ENCODE data around the gene LYSET.

LYSET gene

GRCh38 chr14:93228550-93228949 lies 43.4 kb downstream of the LYSET start:
- Histone ChIP-seq H3K27me3 (ENCODE audit: control insufficient read depth in 3 of 3, insufficient read depth in 3 of 3, low read depth in 1 of 3, low read length in 3 of 3) (no peaks in the 10 kb centered on the region), H4K91ac (ENCODE audit: low read depth, low read length, poor library complexity) (no peak overlapping the region), H3K9ac (ENCODE audit: low read depth, low read length, poor library complexity) (no peak overlapping the region), H2BK12ac (ENCODE audit: low read length) (no peak overlapping the region), H3K23ac (ENCODE audit: low read depth, low read length, poor library complexity) (no peak overlapping the region), H3K9me3 (replicated peaks in 1 of 2; ENCODE audit: control insufficient read depth in 2 of 2, insufficient read depth in 1 of 2, low read depth in 1 of 2, low read length in 2 of 2) (peaks cover 0 to 5% of the 10 kb centered on the region in 2 donors), H2AK5ac (ENCODE audit: low read depth, low read length) (no peak overlapping the region), H3K4ac (ENCODE audit: low read length) (no peak overlapping the region), H3K27ac (replicated peaks; ENCODE audit: low read length) (no peak overlapping the region), H3K79me1 (ENCODE audit: low read depth, low read length) (no peaks in the 10 kb centered on the region), H2BK120ac (ENCODE audit: low read depth, low read length) (no peak overlapping the region), H3K18ac (ENCODE audit: low read length) (no peak overlapping the region), H2BK15ac (ENCODE audit: low read length) (no peak overlapping the region), H2BK5ac (ENCODE audit: low read length) (no peak overlapping the region), H3K4me2 (ENCODE audit: insufficient read depth, low read length, poor library complexity, severe bottlenecking) (no peak overlapping the region), H3K14ac (ENCODE audit: low read length) (no peak overlapping the region), H4K8ac (ENCODE audit: low read depth, low read length) (no peak overlapping the region), H3K36me3 (replicated peaks in 1 of 2; ENCODE audit: control insufficient read depth in 2 of 2, insufficient read depth in 2 of 2, low read length in 2 of 2) (peaks cover 14 to 53% of the 10 kb centered on the region in 2 donors), H3K4me3 (ENCODE audit: low read length in 2 of 2) (no peak overlapping the region), H2AFZ (ENCODE audit: low read length) (no peak overlapping the region), H3K4me1 (ENCODE audit: control insufficient read depth in 2 of 2, insufficient read depth in 1 of 2, low read depth in 1 of 2, low read length in 2 of 2) (no peaks in the 10 kb centered on the region)
- no CpG with 5 or more reads among the region's 8 CpGs for WGBS, 2 donors (ENCODE audit: extremely low coverage in 2 of 2, insufficient read length in 2 of 2, insufficient replicate concordance in 1 of 2)
- DNase-seq (ENCODE audit: low spot score), result no peak

GRCh38 chr14:93230539-93230938 lies 45.4 kb downstream of the LYSET start:
- Histone ChIP-seq H3K9me3 (replicated peaks in 1 of 2; ENCODE audit: control insufficient read depth in 2 of 2, insufficient read depth in 1 of 2, low read depth in 1 of 2, low read length in 2 of 2) (peaks cover 0 to 5% of the 10 kb centered on the region in 2 donors), H2BK12ac (ENCODE audit: low read length) (no peak overlapping the region), H3K79me1 (ENCODE audit: low read depth, low read length) (no peaks in the 10 kb centered on the region), H2BK15ac (ENCODE audit: low read length) (peak overlapping the region; percentile 12), H3K23ac (ENCODE audit: low read depth, low read length, poor library complexity) (peak overlapping the region; percentile 13), H2BK120ac (ENCODE audit: low read depth, low read length) (no peak overlapping the region), H3K4me2 (ENCODE audit: insufficient read depth, low read length, poor library complexity, severe bottlenecking) (no peak overlapping the region), H2BK5ac (ENCODE audit: low read length) (no peak overlapping the region), H2AFZ (ENCODE audit: low read length) (no peak overlapping the region), H3K18ac (ENCODE audit: low read length) (no peak overlapping the region), H3K4me1 (ENCODE audit: control insufficient read depth in 2 of 2, insufficient read depth in 1 of 2, low read depth in 1 of 2, low read length in 2 of 2) (peaks cover 0 to 2% of the 10 kb centered on the region in 2 donors), H4K8ac (ENCODE audit: low read depth, low read length) (no peak overlapping the region), H3K27ac (replicated peaks; ENCODE audit: low read length) (no peak overlapping the region), H3K27me3 (ENCODE audit: control insufficient read depth in 3 of 3, insufficient read depth in 3 of 3, low read depth in 1 of 3, low read length in 3 of 3) (no peaks in the 10 kb centered on the region), H3K36me3 (replicated peaks in 1 of 2; ENCODE audit: control insufficient read depth in 2 of 2, insufficient read depth in 2 of 2, low read length in 2 of 2) (peaks cover 10 to 33% of the 10 kb centered on the region in 2 donors), H4K91ac (ENCODE audit: low read depth, low read length, poor library complexity) (no peak overlapping the region), H3K14ac (ENCODE audit: low read length) (no peak overlapping the region), H3K4ac (ENCODE audit: low read length) (no peak overlapping the region), H3K4me3 (ENCODE audit: low read length in 2 of 2) (peak overlapping the region in 1 of 2 donors; percentile 27), H2AK5ac (ENCODE audit: low read depth, low read length) (peak overlapping the region; percentile 23), H3K9ac (ENCODE audit: low read depth, low read length, poor library complexity) (no peak overlapping the region)
- DNase-seq (ENCODE audit: low spot score), result no peak
- no CpG with 5 or more reads among the region's 16 CpGs for WGBS, 2 donors (ENCODE audit: extremely low coverage in 2 of 2, insufficient read length in 2 of 2, insufficient replicate concordance in 1 of 2)

- H3K23ac ChIP-seq (ENCODE audit: low read depth, low read length, poor library complexity), result peak overlapping the region; percentile 13
- H3K27me3 ChIP-seq (ENCODE audit: control insufficient read depth in 3 of 3, insufficient read depth in 3 of 3, low read depth in 1 of 3, low read length in 3 of 3), result no peaks in the 10 kb centered on the region
- no peak overlapping the region for H3K14ac ChIP-seq (ENCODE audit: low read length)
- WGBS, 2 donors (ENCODE audit: extremely low coverage in 2 of 2, insufficient read length in 2 of 2, insufficient replicate concordance in 1 of 2), result no CpG with 5 or more reads among the region's 39 CpGs
- H4K91ac ChIP-seq (ENCODE audit: low read depth, low read length, poor library complexity), result no peak overlapping the region
- no peak overlapping the region for H3K4me3 ChIP-seq (ENCODE audit: low read length in 2 of 2)
- no peak overlapping the region for H2BK15ac ChIP-seq (ENCODE audit: low read length)
- H4K8ac ChIP-seq (ENCODE audit: low read depth, low read length), result no peak overlapping the region
- no peak overlapping the region for H3K27ac ChIP-seq (replicated peaks; ENCODE audit: low read length)
- DNase-seq (ENCODE audit: low spot score), result no peak
- H3K9me3 ChIP-seq (replicated peaks in 1 of 2; ENCODE audit: control insufficient read depth in 2 of 2, insufficient read depth in 1 of 2, low read depth in 1 of 2, low read length in 2 of 2), result peaks cover 0 to 5% of the 10 kb centered on the region in 2 donors
- H2AK5ac ChIP-seq (ENCODE audit: low read depth, low read length), result peak overlapping the region; percentile 23
- no peak overlapping the region for H3K9ac ChIP-seq (ENCODE audit: low read depth, low read length, poor library complexity)
- H3K36me3 ChIP-seq (replicated peaks in 1 of 2; ENCODE audit: control insufficient read depth in 2 of 2, insufficient read depth in 2 of 2, low read length in 2 of 2), result peaks cover 10 to 25% of the 10 kb centered on the region in 2 donors
- no peak overlapping the region for H3K4ac ChIP-seq (ENCODE audit: low read length)
- H3K18ac ChIP-seq (ENCODE audit: low read length), result peak overlapping the region; percentile 39
- no peak overlapping the region for H2BK120ac ChIP-seq (ENCODE audit: low read depth, low read length)
- no peak overlapping the region for H2BK5ac ChIP-seq (ENCODE audit: low read length)
- no peak overlapping the region for H3K4me2 ChIP-seq (ENCODE audit: insufficient read depth, low read length, poor library complexity, severe bottlenecking)
- H3K79me1 ChIP-seq (ENCODE audit: low read depth, low read length), result no peaks in the 10 kb centered on the region
- H2AFZ ChIP-seq (ENCODE audit: low read length), result peak overlapping the region; percentile 29
- H3K4me1 ChIP-seq (ENCODE audit: control insufficient read depth in 2 of 2, insufficient read depth in 1 of 2, low read depth in 1 of 2, low read length in 2 of 2), result peaks cover 0 to 2% of the 10 kb centered on the region in 2 donors
- no peak overlapping the region for H2BK12ac ChIP-seq (ENCODE audit: low read length)
Observed at GRCh38 chr14:93231129-93231979, 46.2 kb downstream of the LYSET start.

- peaks cover 0 to 5% of the 10 kb centered on the region in 2 donors for H3K9me3 ChIP-seq (replicated peaks in 1 of 2; ENCODE audit: control insufficient read depth in 2 of 2, insufficient read depth in 1 of 2, low read depth in 1 of 2, low read length in 2 of 2)
- H3K23ac ChIP-seq (ENCODE audit: low read depth, low read length, poor library complexity), result no peak overlapping the region
- peaks cover 8 to 19% of the 10 kb centered on the region in 2 donors for H3K36me3 ChIP-seq (replicated peaks in 1 of 2; ENCODE audit: control insufficient read depth in 2 of 2, insufficient read depth in 2 of 2, low read length in 2 of 2)
- H3K18ac ChIP-seq (ENCODE audit: low read length), result peak overlapping the region; percentile 39
- H2BK120ac ChIP-seq (ENCODE audit: low read depth, low read length), result no peak overlapping the region
- no peak overlapping the region for H3K27ac ChIP-seq (replicated peaks; ENCODE audit: low read length)
- no peak overlapping the region for H2BK5ac ChIP-seq (ENCODE audit: low read length)
- H2BK12ac ChIP-seq (ENCODE audit: low read length), result no peak overlapping the region
- no peak overlapping the region for H4K91ac ChIP-seq (ENCODE audit: low read depth, low read length, poor library complexity)
- H3K27me3 ChIP-seq (ENCODE audit: control insufficient read depth in 3 of 3, insufficient read depth in 3 of 3, low read depth in 1 of 3, low read length in 3 of 3), result no peaks in the 10 kb centered on the region
- H4K8ac ChIP-seq (ENCODE audit: low read depth, low read length), result no peak overlapping the region
- no peak overlapping the region for H3K4me2 ChIP-seq (ENCODE audit: insufficient read depth, low read length, poor library complexity, severe bottlenecking)
- no peak overlapping the region for H3K4me3 ChIP-seq (ENCODE audit: low read length in 2 of 2)
- no peak overlapping the region for H2BK15ac ChIP-seq (ENCODE audit: low read length)
- peak overlapping the region; percentile 48 for H2AFZ ChIP-seq (ENCODE audit: low read length)
- no peak overlapping the region for H3K4ac ChIP-seq (ENCODE audit: low read length)
- no peak overlapping the region for H2AK5ac ChIP-seq (ENCODE audit: low read depth, low read length)
- H3K4me1 ChIP-seq (ENCODE audit: control insufficient read depth in 2 of 2, insufficient read depth in 1 of 2, low read depth in 1 of 2, low read length in 2 of 2), result peaks cover 0 to 2% of the 10 kb centered on the region in 2 donors
- DNase-seq (ENCODE audit: low spot score), result no peak
- no peak overlapping the region for H3K9ac ChIP-seq (ENCODE audit: low read depth, low read length, poor library complexity)
- no peak overlapping the region for H3K14ac ChIP-seq (ENCODE audit: low read length)
- H3K79me1 ChIP-seq (ENCODE audit: low read depth, low read length), result no peaks in the 10 kb centered on the region
- WGBS, 2 donors (ENCODE audit: extremely low coverage in 2 of 2, insufficient read length in 2 of 2, insufficient replicate concordance in 1 of 2), result no CpG with 5 or more reads among the region's 17 CpGs
Observed at GRCh38 chr14:93232159-93232558, 47.0 kb downstream of the LYSET start.

Measured in neuronal stem cell (in vitro differentiated cells).